ENCODE measurements around the gene UNC5B. TPM values are rescaled to one million over a fixed set of nuclear protein-coding genes. Genes with fewer than 3 reads are reported as not detected.

The UNC5B gene
- total RNA-seq, 1 experiment from 2014 or later = 0.07 TPM

DNA sequence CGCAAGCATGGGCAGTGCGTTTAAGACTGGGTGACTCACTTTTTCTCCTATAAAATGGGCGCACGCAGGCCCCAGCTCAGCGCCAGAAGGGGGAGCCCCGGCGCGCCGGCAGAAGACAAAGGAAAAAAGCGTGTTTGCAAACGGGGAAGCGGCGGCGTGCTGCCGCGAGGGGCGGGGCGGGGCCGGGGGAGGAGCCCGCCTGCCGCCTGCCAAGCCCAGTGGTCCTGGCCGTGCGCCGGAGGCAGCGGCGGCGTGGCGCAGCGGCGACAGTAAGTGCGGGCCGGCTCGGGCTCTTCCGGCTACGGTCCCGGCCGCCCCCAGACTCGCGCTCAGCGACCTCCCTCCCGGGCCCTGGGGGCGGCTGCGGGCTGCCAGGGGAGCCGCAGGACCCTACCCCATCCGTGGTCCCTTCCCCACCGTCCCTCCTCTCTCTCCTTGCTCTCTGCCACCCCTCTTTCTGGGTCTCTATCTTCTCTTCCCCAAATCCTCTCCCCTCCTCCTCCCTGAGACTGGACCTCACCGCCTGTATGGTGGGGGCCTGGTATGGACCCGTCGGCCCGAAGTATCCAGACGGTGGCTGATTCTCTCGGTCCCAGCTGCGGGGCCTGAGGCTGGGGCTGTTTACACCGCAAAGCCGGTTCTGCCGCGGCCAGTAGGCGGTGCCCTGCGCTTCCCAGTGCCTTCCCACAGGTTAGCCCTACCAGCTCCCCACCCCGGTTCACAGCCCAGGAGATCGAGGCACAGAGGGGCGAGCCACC lies 106.9 kb downstream of the UNC5B start, which contains the start of gene SLC29A3:
Gene SLC29A3, plus strand, starts transcription at position 218 of the 758 bp plus-strand sequence. Its CDS starts 51 bp downstream, at position 269.
- DNase-seq = peak; percentile 88
- H3K9me3 Mint-ChIP-seq (ENCODE audit: low read depth, unreplicated experiment) = no peaks in the 10 kb centered on the region
- BruUV-seq (replicated peaks) = no TSS peak
- TF ChIP-seq, protein P1, sequence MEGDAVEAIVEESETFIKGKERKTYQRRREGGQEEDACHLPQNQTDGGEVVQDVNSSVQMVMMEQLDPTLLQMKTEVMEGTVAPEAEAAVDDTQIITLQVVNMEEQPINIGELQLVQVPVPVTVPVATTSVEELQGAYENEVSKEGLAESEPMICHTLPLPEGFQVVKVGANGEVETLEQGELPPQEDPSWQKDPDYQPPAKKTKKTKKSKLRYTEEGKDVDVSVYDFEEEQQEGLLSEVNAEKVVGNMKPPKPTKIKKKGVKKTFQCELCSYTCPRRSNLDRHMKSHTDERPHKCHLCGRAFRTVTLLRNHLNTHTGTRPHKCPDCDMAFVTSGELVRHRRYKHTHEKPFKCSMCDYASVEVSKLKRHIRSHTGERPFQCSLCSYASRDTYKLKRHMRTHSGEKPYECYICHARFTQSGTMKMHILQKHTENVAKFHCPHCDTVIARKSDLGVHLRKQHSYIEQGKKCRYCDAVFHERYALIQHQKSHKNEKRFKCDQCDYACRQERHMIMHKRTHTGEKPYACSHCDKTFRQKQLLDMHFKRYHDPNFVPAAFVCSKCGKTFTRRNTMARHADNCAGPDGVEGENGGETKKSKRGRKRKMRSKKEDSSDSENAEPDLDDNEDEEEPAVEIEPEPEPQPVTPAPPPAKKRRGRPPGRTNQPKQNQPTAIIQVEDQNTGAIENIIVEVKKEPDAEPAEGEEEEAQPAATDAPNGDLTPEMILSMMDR (IDR thresholded peaks at IDR 0.05; ENCODE audit: unreplicated experiment) = peak; percentile 60
- no peaks in the 10 kb centered on the region for H3K4me1 Mint-ChIP-seq (ENCODE audit: low read depth, unreplicated experiment)
- intact Hi-C loops (cut with micrococcal nuclease; ENCODE audit: unreplicated experiment) = loop anchor here (2.0 to 10.0 kb wide), 2 partner anchors 58 to 166 kb away; no protein-coding TSS in a partner anchor
- H3K27me3 Mint-ChIP-seq (ENCODE audit: unreplicated experiment) = peaks cover under 1% of the 10 kb centered on the region
- CTCF ChIA-PET = interaction anchor here (0.7 to 2.3 kb wide), 31 partner anchors 12 to 636 kb away, joined by 3 to 27 read pairs (median 4); partner anchors contain the start of gene CDH23
- peak within 1 kb of the TSS; percentile 6 for H3K27ac Mint-ChIP-seq (ENCODE audit: unreplicated experiment)
- H3K4me3 Mint-ChIP-seq (ENCODE audit: low read depth, unreplicated experiment) = peak within 1 kb of the TSS; percentile 86
- H3K36me3 Mint-ChIP-seq (ENCODE audit: insufficient read depth, unreplicated experiment) = peaks cover 16% of the 10 kb centered on the region

DNA sequence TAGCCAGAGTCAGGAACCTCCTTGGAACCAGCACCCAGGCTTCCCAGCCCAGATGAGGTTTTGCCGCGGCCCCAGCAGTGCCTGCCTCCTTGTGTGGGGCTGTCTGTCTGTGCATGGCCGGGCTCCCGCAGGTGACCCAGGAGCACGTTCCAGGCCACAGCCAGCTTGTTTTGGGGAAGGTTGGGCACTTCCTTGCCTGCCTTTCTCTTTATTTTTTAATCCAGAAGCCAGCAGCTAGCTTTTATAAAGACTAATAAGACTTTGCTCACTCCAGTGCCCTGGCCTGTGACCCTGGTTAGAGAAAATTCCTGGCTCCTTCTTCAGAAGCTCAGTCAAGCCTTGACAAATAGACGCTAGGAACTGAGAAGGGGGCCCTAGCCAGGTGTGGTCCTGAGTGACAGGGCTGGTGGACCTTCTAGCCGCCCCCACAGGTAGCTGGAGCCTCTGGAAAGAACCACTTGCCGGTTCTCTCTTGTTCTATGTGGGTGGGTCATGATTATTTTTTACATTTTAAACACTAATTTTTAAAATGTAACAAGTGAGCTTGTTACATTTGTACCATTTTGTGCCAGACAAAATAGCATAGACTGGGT lies 107.5 kb downstream of the UNC5B start:
- Mint-ChIP-seq H3K27me3 (ENCODE audit: unreplicated experiment) (no peaks in the 10 kb centered on the region), H3K9me3 (ENCODE audit: low read depth, unreplicated experiment) (no peaks in the 10 kb centered on the region), H3K4me3 (ENCODE audit: low read depth, unreplicated experiment) (peak overlapping the region; percentile 86), H3K36me3 (ENCODE audit: insufficient read depth, unreplicated experiment) (peaks cover 16% of the 10 kb centered on the region), H3K4me1 (ENCODE audit: low read depth, unreplicated experiment) (no peaks in the 10 kb centered on the region), H3K27ac (ENCODE audit: unreplicated experiment) (peak overlapping the region; percentile 6)
- intact Hi-C loops (cut with micrococcal nuclease; ENCODE audit: unreplicated experiment) = loop anchor here (2.0 to 10.0 kb wide), 2 partner anchors 57 to 165 kb away; no protein-coding TSS in a partner anchor
- TSS peak; percentile 39 for BruUV-seq (replicated peaks)
- CTCF ChIA-PET = interaction anchor here (0.7 to 2.3 kb wide), 26 partner anchors 12 to 577 kb away, joined by 3 to 27 read pairs (median 4); partner anchors contain the start of gene CDH23
- TF ChIP-seq, protein P1 (IDR thresholded peaks at IDR 0.05; ENCODE audit: unreplicated experiment) = no peak
- DNase-seq = no peak

DNA sequence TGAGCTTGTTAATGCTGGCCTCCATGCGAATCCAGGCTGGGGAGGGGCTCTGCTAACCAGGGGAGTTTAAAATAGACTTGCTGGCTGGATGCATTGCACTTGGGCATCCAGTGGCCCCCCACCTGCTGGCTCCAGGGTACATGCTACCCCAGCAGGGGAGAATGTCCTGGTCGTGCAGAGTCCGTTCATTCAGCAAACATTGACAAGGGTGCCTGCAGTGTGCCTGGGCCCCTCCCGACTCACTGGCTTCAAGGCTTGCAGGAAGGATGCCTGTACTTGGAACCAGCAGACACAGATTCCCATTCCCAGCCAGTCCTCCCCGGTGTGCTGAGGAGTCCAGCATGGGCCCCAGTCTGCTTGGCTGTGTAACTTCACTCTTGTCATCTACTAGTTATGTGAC lies 108.2 kb downstream of the UNC5B start:
- Mint-ChIP-seq H3K27ac (ENCODE audit: unreplicated experiment) (no peak overlapping the region), H3K9me3 (ENCODE audit: low read depth, unreplicated experiment) (no peaks in the 10 kb centered on the region), H3K4me1 (ENCODE audit: low read depth, unreplicated experiment) (no peaks in the 10 kb centered on the region), H3K27me3 (ENCODE audit: unreplicated experiment) (no peaks in the 10 kb centered on the region), H3K36me3 (ENCODE audit: insufficient read depth, unreplicated experiment) (peaks cover 16% of the 10 kb centered on the region), H3K4me3 (ENCODE audit: low read depth, unreplicated experiment) (peak overlapping the region; percentile 86)
- intact Hi-C loops (cut with micrococcal nuclease; ENCODE audit: unreplicated experiment) = no loop called here
- no TSS peak for BruUV-seq (replicated peaks)
- TF ChIP-seq, protein P1 (IDR thresholded peaks at IDR 0.05; ENCODE audit: unreplicated experiment) = no peak
- no peak for DNase-seq
- CTCF ChIA-PET = interaction anchor here (1.3 to 2.3 kb wide), 10 partner anchors 11 to 252 kb away, joined by 3 to 27 read pairs (median 4); no protein-coding TSS in a partner anchor

DNA sequence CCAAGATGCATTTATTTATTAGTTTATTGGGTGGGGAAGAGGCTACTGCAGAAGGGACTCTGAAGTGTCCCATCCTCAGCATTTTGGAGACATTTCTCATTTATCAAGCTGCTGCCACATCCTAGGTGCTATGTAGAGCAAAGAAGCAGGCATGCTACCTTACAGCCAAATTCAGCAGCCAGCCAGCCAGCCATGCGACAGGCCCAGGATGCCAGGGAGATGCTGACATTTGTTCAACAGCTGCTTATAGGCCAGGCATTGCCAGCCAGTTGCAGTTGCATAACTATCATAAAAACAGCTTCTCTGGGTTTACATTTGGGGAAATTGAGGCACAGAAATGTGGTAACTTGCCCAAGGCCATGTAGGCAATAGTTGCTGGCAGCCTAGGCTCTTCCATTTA lies 109.0 kb downstream of the UNC5B start:
- intact Hi-C loops (cut with micrococcal nuclease; ENCODE audit: unreplicated experiment) = no loop called here
- no TSS peak for BruUV-seq (replicated peaks)
- TF ChIP-seq, protein P1 (IDR thresholded peaks at IDR 0.05; ENCODE audit: unreplicated experiment) = no peak
- Mint-ChIP-seq H3K4me1 (ENCODE audit: low read depth, unreplicated experiment) (no peaks in the 10 kb centered on the region), H3K27ac (ENCODE audit: unreplicated experiment) (no peak overlapping the region), H3K9me3 (ENCODE audit: low read depth, unreplicated experiment) (no peaks in the 10 kb centered on the region), H3K27me3 (ENCODE audit: unreplicated experiment) (no peaks in the 10 kb centered on the region), H3K36me3 (ENCODE audit: insufficient read depth, unreplicated experiment) (peaks cover 16% of the 10 kb centered on the region), H3K4me3 (ENCODE audit: low read depth, unreplicated experiment) (no peak overlapping the region)
- no peak for DNase-seq
- CTCF ChIA-PET = interaction anchor here (0.6 kb wide), 1 partner anchor 321 kb away, joined by 8 read pairs; no protein-coding TSS in a partner anchor
